ELF-1 (cell line): ENCODE data around the gene TMEM81.

ENCODE experiments used
- DNase-seq: peaks from one replicate; pipeline ENCODE4 v3.0.0-alpha.2; 2016; ENCODE audit warnings: low read depth, low spot score

Gene TMEM81

GRCh38 chr1:205084360-205084759, at the start of gene TMEM81:
TSS of gene TMEM81 (minus strand) at chr1:205084460. CDS start at chr1:205084320, 140 bp downstream.
- DNase-seq: no peak

- no peak for DNase-seq
Measured at GRCh38 chr1:205133287-205133686, 49.0 kb upstream of the TMEM81 start.

- no peak for DNase-seq
Measured at GRCh38 chr1:205129447-205130029, 45.3 kb upstream of the TMEM81 start.

GRCh38 chr1:205128050-205128449, 43.8 kb upstream of the TMEM81 start:
- no peak for DNase-seq

- DNase-seq: no peak
Measured at GRCh38 chr1:205127646-205128045, 43.4 kb upstream of the TMEM81 start.

GRCh38 chr1:205124726-205125125, 40.5 kb upstream of the TMEM81 start:
- DNase-seq: no peak

GRCh38 chr1:205122489-205122882, 38.2 kb upstream of the TMEM81 start:
- DNase-seq: no peak

GRCh38 chr1:205121660-205122488, 37.6 kb upstream of the TMEM81 start, which contains the start of gene RBBP5:
TSS of gene RBBP5 (minus strand) at chr1:205121978. CDS start at chr1:205121873, 105 bp downstream.
- DNase-seq: peak; percentile 97

GRCh38 chr1:205118752-205119151, 34.5 kb upstream of the TMEM81 start:
- DNase-seq: no peak

- DNase-seq: no peak
Measured at GRCh38 chr1:205111354-205111753, 27.1 kb upstream of the TMEM81 start.

- DNase-seq: no peak
Measured at GRCh38 chr1:205109711-205110110, 25.5 kb upstream of the TMEM81 start.

GRCh38 chr1:205109269-205109668, 25.0 kb upstream of the TMEM81 start:
- no peak for DNase-seq

- DNase-seq: no peak
Measured at GRCh38 chr1:205108464-205108863, 24.2 kb upstream of the TMEM81 start.

- no peak for DNase-seq
Measured at GRCh38 chr1:205107327-205107726, 23.1 kb upstream of the TMEM81 start.

GRCh38 chr1:205102404-205102803, 18.1 kb upstream of the TMEM81 start:
- no peak for DNase-seq

- DNase-seq: no peak
Measured at GRCh38 chr1:205098242-205098641, 14.0 kb upstream of the TMEM81 start.

GRCh38 chr1:205095422-205095821, 11.2 kb upstream of the TMEM81 start:
- no peak for DNase-seq

GRCh38 chr1:205091043-205091740, 6.9 kb upstream of the TMEM81 start:
- DNase-seq: no peak

- no peak for DNase-seq
Measured at GRCh38 chr1:205088341-205088740, 4.1 kb upstream of the TMEM81 start.

GRCh38 chr1:205082431-205082830, 1.8 kb downstream of the TMEM81 start:
- no peak for DNase-seq

GRCh38 chr1:205077934-205078311, 6.3 kb downstream of the TMEM81 start:
- no peak for DNase-seq

GRCh38 chr1:205077158-205077933, 6.9 kb downstream of the TMEM81 start:
- DNase-seq: no peak
